HEK293 (cell line): ENCODE data around the gene PTGER3.
A peak's percentile ranks its signal among the peaks of the same experiment; 100 is the strongest.

ENCODE experiments used
- CTCF ChIA-PET: fragments of 350-600 bp; formaldehyde crosslinking; extraction: SDS; loops from one replicate; lab custom pipeline; 2021; ENCODE audit warnings: antibody characterized with exemption; lab: Yijun Ruan, JAX
- POLR2A ChIA-PET: fragments of 300-600 bp; formaldehyde crosslinking; extraction: SDS; loops from one replicate; lab custom pipeline; 2020; ENCODE audit warnings: antibody characterized with exemption, inconsistent platforms; lab: Yijun Ruan, JAX
- H3K27ac ChIP-seq: fragments of 200-500 bp; sonication (Bioruptor generic); 2 replicates; pipeline ENCODE4 v1.5.1; 2014; ENCODE audit warnings: low read depth, low read length, control low read depth, inconsistent platforms; ENCODE audit errors: extremely low read depth
- H3K36me3 ChIP-seq, 2 experiments: fragments of 200-500 bp in 1 of 2; sonication (Bioruptor generic) in 1 of 2; 1 replicate in 1 of 2; 2 replicates in 1 of 2; pipeline ENCODE4 v1.5.1; 2014 to 2017; ENCODE audit warnings: inconsistent platforms in 2 of 2, low read length in 2 of 2; ENCODE audit not compliant: control insufficient read depth in 2 of 2, insufficient read depth in 1 of 2
- H3K4me1 ChIP-seq: fragments of 200-500 bp; sonication (Bioruptor generic); 2 replicates; pipeline ENCODE4 v1.5.1; 2014; ENCODE audit warnings: mild to moderate bottlenecking, low read length, inconsistent platforms; ENCODE audit not compliant: control insufficient read depth, insufficient read depth
- H3K4me3 ChIP-seq: 2 replicates; pipeline ENCODE4 v1.5.1; 2011; ENCODE audit warnings: low read depth, mild to moderate bottlenecking, control low read depth, low read length, moderate library complexity
- H3K9me3 ChIP-seq: fragments of 200-500 bp; sonication (Bioruptor generic); 2 replicates; pipeline ENCODE4 v1.5.1; 2014; ENCODE audit warnings: low read depth, low read length, inconsistent platforms; ENCODE audit not compliant: control insufficient read depth, insufficient read depth
- ATF2 ChIP-seq: fragments of 450-650 bp; formaldehyde crosslinking; IDR thresholded peaks from 2 replicates; pipeline ENCODE4 v1.5.1; 2016; ENCODE audit warnings: missing biosample characterization, missing genetic modification characterization, low read depth
- CTCF ChIP-seq: fragments of 450-650 bp; formaldehyde crosslinking; IDR thresholded peaks from 2 replicates; pipeline ENCODE4 v1.5.1; 2016; ENCODE audit warnings: missing biosample characterization, missing genetic modification characterization
- GLIS1 ChIP-seq: fragments of 450-650 bp; formaldehyde crosslinking; IDR thresholded peaks from 2 replicates; pipeline ENCODE4 v1.5.1; 2016; ENCODE audit warnings: missing biosample characterization, missing genetic modification characterization
- HOXD13 ChIP-seq: sonication (generic); formaldehyde crosslinking; IDR thresholded peaks from 2 replicates; pipeline ENCODE4 v1.8.0; 2022; ENCODE audit warnings: missing genetic modification reagents, borderline replicate concordance
- KLF9 ChIP-seq: fragments of 450-650 bp; formaldehyde crosslinking; IDR thresholded peaks from 2 replicates; pipeline ENCODE4 v1.5.1; 2016; ENCODE audit warnings: missing biosample characterization, missing genetic modification characterization, low read depth
- OSR2 ChIP-seq: fragments of 450-650 bp; formaldehyde crosslinking; IDR thresholded peaks from 2 replicates; pipeline ENCODE4 v1.5.1; 2016; ENCODE audit warnings: missing biosample characterization, missing genetic modification characterization
- REPIN1 ChIP-seq: fragments of 450-650 bp; formaldehyde crosslinking; IDR thresholded peaks from 2 replicates; pipeline ENCODE4 v1.5.1; 2017; ENCODE audit warnings: missing biosample characterization, missing genetic modification characterization, low read depth
- SCRT2 ChIP-seq: fragments of 450-650 bp; formaldehyde crosslinking; IDR thresholded peaks from 2 replicates; pipeline ENCODE4 v1.5.1; 2016; ENCODE audit warnings: missing biosample characterization, missing genetic modification characterization
- SP2 ChIP-seq: fragments of 450-650 bp; formaldehyde crosslinking; IDR thresholded peaks from 2 replicates; pipeline ENCODE4 v1.5.1; 2016; ENCODE audit warnings: missing biosample characterization, missing genetic modification characterization
- ZBTB48 ChIP-seq: fragments of 450-650 bp; formaldehyde crosslinking; IDR thresholded peaks from 2 replicates; pipeline ENCODE4 v1.5.1; 2016; ENCODE audit warnings: missing biosample characterization, missing genetic modification characterization
- ZFP3 ChIP-seq: fragments of 450-650 bp; formaldehyde crosslinking; IDR thresholded peaks from 2 replicates; pipeline ENCODE4 v1.5.1; 2016; ENCODE audit warnings: low read depth, missing biosample characterization, missing genetic modification characterization
- ZNF10 ChIP-seq: fragments of 450-650 bp; formaldehyde crosslinking; IDR thresholded peaks from 2 replicates; pipeline ENCODE4 v1.5.1; 2017; ENCODE audit warnings: missing biosample characterization, missing genetic modification characterization
- ZNF112 ChIP-seq: fragments of 450-650 bp; formaldehyde crosslinking; IDR thresholded peaks from 2 replicates; pipeline ENCODE4 v1.5.0; 2017; ENCODE audit warnings: missing biosample characterization, missing genetic modification characterization
- ZNF132 ChIP-seq: fragments of 450-650 bp; formaldehyde crosslinking; IDR thresholded peaks from 2 replicates; pipeline ENCODE4 v1.5.1; 2017; ENCODE audit warnings: missing biosample characterization, missing genetic modification characterization, borderline replicate concordance
- ZNF146 ChIP-seq: fragments of 450-650 bp; formaldehyde crosslinking; IDR thresholded peaks from 2 replicates; pipeline ENCODE4 v1.5.1; 2016; ENCODE audit warnings: missing biosample characterization, missing genetic modification characterization
- ZNF174 ChIP-seq: fragments of 450-650 bp; formaldehyde crosslinking; IDR thresholded peaks from 2 replicates; pipeline ENCODE4 v1.5.0; 2017; ENCODE audit warnings: missing biosample characterization, mild to moderate bottlenecking, missing genetic modification characterization
- ZNF175 ChIP-seq: fragments of 450-650 bp; formaldehyde crosslinking; IDR thresholded peaks from 2 replicates; pipeline ENCODE4 v1.5.1; 2016; ENCODE audit warnings: missing biosample characterization, missing genetic modification characterization
- ZNF19 ChIP-seq: fragments of 450-650 bp; formaldehyde crosslinking; IDR thresholded peaks from 2 replicates; pipeline ENCODE4; 2016; ENCODE audit warnings: missing biosample characterization, missing genetic modification characterization, low read depth
- ZNF335 ChIP-seq: fragments of 450-650 bp; formaldehyde crosslinking; conservative IDR thresholded peaks from 2 replicates; pipeline ENCODE4 v1.5.1; 2016; ENCODE audit warnings: missing biosample characterization, missing genetic modification characterization
- ZNF341 ChIP-seq: fragments of 450-650 bp; formaldehyde crosslinking; IDR thresholded peaks from 2 replicates; pipeline ENCODE4; 2016; ENCODE audit warnings: low read depth, missing biosample characterization, missing genetic modification characterization
- ZNF449 ChIP-seq: fragments of 450-650 bp; formaldehyde crosslinking; IDR thresholded peaks from 2 replicates; pipeline ENCODE4 v1.5.1; 2017; ENCODE audit warnings: missing biosample characterization, mild to moderate bottlenecking, missing genetic modification characterization, moderate library complexity
- ZNF521 ChIP-seq: fragments of 450-650 bp; formaldehyde crosslinking; IDR thresholded peaks from 2 replicates; pipeline ENCODE4 v1.5.1; 2017; ENCODE audit warnings: missing biosample characterization, mild to moderate bottlenecking, missing genetic modification characterization
- ZNF530 ChIP-seq: fragments of 450-650 bp; formaldehyde crosslinking; IDR thresholded peaks from 2 replicates; pipeline ENCODE4 v1.5.1; 2016; ENCODE audit warnings: low read depth, missing biosample characterization, missing genetic modification characterization
- ZNF600 ChIP-seq: fragments of 450-650 bp; formaldehyde crosslinking; IDR thresholded peaks from 2 replicates; pipeline ENCODE4 v1.5.1; 2016; ENCODE audit warnings: missing biosample characterization, missing genetic modification characterization
- ZNF658 ChIP-seq: fragments of 450-650 bp; formaldehyde crosslinking; IDR thresholded peaks from 2 replicates; pipeline ENCODE4; 2016; ENCODE audit warnings: missing biosample characterization, missing genetic modification characterization
- ZSCAN16 ChIP-seq: fragments of 450-650 bp; formaldehyde crosslinking; IDR thresholded peaks from 2 replicates; pipeline ENCODE4 v1.5.1; 2016; ENCODE audit warnings: missing biosample characterization, missing genetic modification characterization
- TF ChIP-seq, protein P1 (sequence below): fragments of 450-650 bp; formaldehyde crosslinking; IDR thresholded peaks from 2 replicates; pipeline ENCODE4 v1.5.1; 2016; ENCODE audit warnings: missing biosample characterization, missing genetic modification characterization
- TF ChIP-seq, protein P2 (sequence below): fragments of 450-650 bp; formaldehyde crosslinking; IDR thresholded peaks from 2 replicates; pipeline ENCODE4; 2016; ENCODE audit warnings: missing biosample characterization, missing genetic modification characterization

The PTGER3 gene

DNA sequence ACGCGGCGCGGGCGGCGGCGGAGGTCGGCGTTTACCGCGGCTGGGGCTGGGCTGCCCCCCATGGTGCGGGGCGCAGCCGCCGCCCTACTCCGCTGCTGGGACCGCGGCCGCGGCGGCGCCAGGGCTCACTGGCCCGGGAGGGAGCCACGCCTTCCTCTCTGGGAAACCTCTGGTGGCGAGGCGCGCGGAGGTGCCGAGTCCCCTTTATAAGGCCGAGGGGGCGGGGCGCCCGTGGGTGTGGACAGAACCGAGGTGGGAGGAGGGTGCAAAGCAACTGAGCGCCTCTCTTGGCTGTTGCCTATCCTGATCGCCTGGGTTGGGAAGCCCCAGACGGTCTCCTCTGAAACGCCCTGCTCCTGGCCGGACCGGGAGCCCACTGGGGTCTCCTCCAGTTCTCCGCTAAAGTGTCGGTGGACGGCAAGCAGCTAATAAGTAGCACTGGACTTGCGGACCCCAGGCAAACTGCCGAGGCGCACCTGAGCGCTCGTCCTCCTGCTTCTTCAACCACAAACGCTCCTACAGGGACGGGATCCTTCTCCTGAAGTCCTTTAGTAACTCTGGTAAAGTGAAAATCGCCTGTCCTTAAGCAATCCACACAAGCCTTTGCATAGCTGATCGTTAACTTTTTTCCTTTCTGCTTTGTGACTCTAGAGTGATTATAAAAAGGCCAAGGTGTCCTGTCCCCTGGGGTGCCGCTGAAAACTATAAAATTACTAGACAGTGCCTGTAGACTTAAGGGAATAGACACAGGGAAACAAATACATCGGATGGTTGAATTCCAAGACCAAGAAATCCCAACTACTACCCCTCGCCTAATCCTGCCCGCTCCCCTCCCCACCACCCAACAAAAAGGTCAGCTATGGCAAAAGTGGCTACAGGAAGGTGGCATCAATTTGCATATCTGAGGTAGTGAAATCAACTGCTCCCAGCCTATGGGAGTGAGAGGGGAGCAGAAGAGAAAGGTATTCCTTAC, at the start of gene PTGER3 (continued):
- TF ChIP-seq CTCF (no peak), ZNF341 (tag by site-specific recombination) (peak; percentile 44; the same call in 1 of the 2 replicates), ZNF335 (peak; percentile 96), ZNF132 (no peak), ZNF19 (no peak), REPIN1 (no peak), GLIS1 (tag by site-specific recombination) (peak; percentile 27; the same call in 1 of the 2 replicates), ZNF521 (no peak), KLF9 (tag by site-specific recombination) (peak; percentile 92), ZSCAN16 (tag by site-specific recombination) (no peak), ZNF175 (tag by site-specific recombination) (no peak), ZNF112 (no peak), ZNF449 (tag by site-specific recombination) (no peak), ZFP3 (tag by site-specific recombination) (no peak)
- TF ChIP-seq, protein P1, sequence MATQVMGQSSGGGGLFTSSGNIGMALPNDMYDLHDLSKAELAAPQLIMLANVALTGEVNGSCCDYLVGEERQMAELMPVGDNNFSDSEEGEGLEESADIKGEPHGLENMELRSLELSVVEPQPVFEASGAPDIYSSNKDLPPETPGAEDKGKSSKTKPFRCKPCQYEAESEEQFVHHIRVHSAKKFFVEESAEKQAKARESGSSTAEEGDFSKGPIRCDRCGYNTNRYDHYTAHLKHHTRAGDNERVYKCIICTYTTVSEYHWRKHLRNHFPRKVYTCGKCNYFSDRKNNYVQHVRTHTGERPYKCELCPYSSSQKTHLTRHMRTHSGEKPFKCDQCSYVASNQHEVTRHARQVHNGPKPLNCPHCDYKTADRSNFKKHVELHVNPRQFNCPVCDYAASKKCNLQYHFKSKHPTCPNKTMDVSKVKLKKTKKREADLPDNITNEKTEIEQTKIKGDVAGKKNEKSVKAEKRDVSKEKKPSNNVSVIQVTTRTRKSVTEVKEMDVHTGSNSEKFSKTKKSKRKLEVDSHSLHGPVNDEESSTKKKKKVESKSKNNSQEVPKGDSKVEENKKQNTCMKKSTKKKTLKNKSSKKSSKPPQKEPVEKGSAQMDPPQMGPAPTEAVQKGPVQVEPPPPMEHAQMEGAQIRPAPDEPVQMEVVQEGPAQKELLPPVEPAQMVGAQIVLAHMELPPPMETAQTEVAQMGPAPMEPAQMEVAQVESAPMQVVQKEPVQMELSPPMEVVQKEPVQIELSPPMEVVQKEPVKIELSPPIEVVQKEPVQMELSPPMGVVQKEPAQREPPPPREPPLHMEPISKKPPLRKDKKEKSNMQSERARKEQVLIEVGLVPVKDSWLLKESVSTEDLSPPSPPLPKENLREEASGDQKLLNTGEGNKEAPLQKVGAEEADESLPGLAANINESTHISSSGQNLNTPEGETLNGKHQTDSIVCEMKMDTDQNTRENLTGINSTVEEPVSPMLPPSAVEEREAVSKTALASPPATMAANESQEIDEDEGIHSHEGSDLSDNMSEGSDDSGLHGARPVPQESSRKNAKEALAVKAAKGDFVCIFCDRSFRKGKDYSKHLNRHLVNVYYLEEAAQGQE, result no peak

- ChIA-PET POLR2A (no interaction called here), CTCF (interaction anchor here (0.6 to 1.1 kb wide), 6 partner anchors 11 to 970 kb away, joined by 3 to 4 read pairs (median 3); no protein-coding TSS in a partner anchor)
- H3K27ac ChIP-seq, result no peak overlapping the region
- H3K9me3 ChIP-seq, result no peaks in the 10 kb centered on the region
- no peaks in the 10 kb centered on the region for H3K36me3 ChIP-seq
- H3K4me1 ChIP-seq, result no peaks in the 10 kb centered on the region
- no peak overlapping the region for H3K4me3 ChIP-seq
- TF ChIP-seq ZNF174 (tag by site-specific recombination) (no peak), SP2 (tag by site-specific recombination) (no peak), ZNF600 (no peak), SCRT2 (tag by site-specific recombination) (no peak), ZNF146 (tag by site-specific recombination) (no peak), ZNF658 (tag by site-specific recombination) (no peak), HOXD13 (CRISPR knock-in tag) (no peak), ZNF10 (no peak), ZBTB48 (tag by site-specific recombination) (no peak), OSR2 (no peak), ATF2 (tag by site-specific recombination) (no peak), ZNF530 (tag by site-specific recombination) (no peak)
- TF ChIP-seq, protein P2, sequence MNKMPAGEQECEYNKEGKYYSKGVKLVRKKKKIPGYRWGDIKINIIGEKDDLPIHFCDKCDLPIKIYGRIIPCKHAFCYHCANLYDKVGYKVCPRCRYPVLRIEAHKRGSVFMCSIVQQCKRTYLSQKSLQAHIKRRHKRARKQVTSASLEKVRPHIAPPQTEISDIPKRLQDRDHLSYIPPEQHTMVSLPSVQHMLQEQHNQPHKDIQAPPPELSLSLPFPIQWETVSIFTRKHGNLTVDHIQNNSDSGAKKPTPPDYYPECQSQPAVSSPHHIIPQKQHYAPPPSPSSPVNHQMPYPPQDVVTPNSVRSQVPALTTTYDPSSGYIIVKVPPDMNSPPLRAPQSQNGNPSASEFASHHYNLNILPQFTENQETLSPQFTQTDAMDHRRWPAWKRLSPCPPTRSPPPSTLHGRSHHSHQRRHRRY (tag by site-specific recombination), result no peak
Observed at GRCh38 chr1:71094913-71095312, 47.3 kb upstream of the PTGER3 start.
